ENCODE results near the gene SHROOM1. TPM values are rescaled to one million over a fixed set of nuclear protein-coding genes. Genes with fewer than 3 reads are reported as not detected.

The SHROOM1 gene
- total and polyA plus RNA-seq, 12 donors = 1.3 to 18.3 (median 5.3) TPM

- 84 to 96% (median 92%) methylated on average over 3 of the region's 3 CpGs for WGBS, 4 donors
- Histone ChIP-seq H3K27ac (no peak overlapping the region), H3K4me3 (no peak overlapping the region), H3K9me3 (replicated peaks in 1 of 3) (no peaks in the 10 kb centered on the region), H3K36me3 (replicated peaks in 1 of 2) (no peaks in the 10 kb centered on the region), H3K27me3 (no peaks in the 10 kb centered on the region), H3K4me1 (replicated peaks in 1 of 2) (peaks cover 0 to 11% of the 10 kb centered on the region in 2 donors)
- intact Hi-C loops (cut with DNase I) = loop anchor here in 1 of 2 donors (5.0 kb wide), 1 partner anchor 294 kb away; no protein-coding TSS in a partner anchor
- no peak for TF ChIP-seq CTCF (IDR thresholded peaks at IDR 0.05)
- no peak for TF ChIP-seq POLR2A (IDR thresholded peaks at IDR 0.05)
- DNase-seq = no peak
These were observed 9.1 kb downstream of the SHROOM1 start for GRCh38 chr5:132821350-132821749.

- Histone ChIP-seq H3K27me3 (no peaks in the 10 kb centered on the region), H3K9me3 (replicated peaks in 1 of 3) (no peaks in the 10 kb centered on the region), H3K27ac (peak overlapping the region in 1 of 5 donors; percentile 38), H3K36me3 (replicated peaks in 1 of 2) (no peaks in the 10 kb centered on the region), H3K4me1 (replicated peaks in 1 of 2) (peaks cover 0 to 11% of the 10 kb centered on the region in 2 donors), H3K4me3 (no peak overlapping the region)
- TF ChIP-seq POLR2A (IDR thresholded peaks at IDR 0.05) = no peak
- TF ChIP-seq CTCF (IDR thresholded peaks at IDR 0.05) = peak; percentile 86 to 96 (median 93)
- WGBS, 4 donors = 21 to 23% (median 22%) methylated on average over 13 to 15 of the region's 15 CpGs
- peak; percentile 88 to 98 (median 94) for DNase-seq
- intact Hi-C loops (cut with DNase I) = loop anchor here in 1 of 2 donors (5.0 kb wide), 1 partner anchor 293 kb away; no protein-coding TSS in a partner anchor
These were observed 10.2 kb downstream of the SHROOM1 start for GRCh38 chr5:132820162-132820754.

GRCh38 chr5:132819468-132819867, 11.0 kb downstream of the SHROOM1 start:
- H3K4me3 ChIP-seq = no peak overlapping the region

GRCh38 chr5:132817011-132817410, 13.4 kb downstream of the SHROOM1 start:
- Histone ChIP-seq H3K27me3 (peaks cover 5% of the 10 kb centered on the region), H3K4me1 (replicated peaks in 1 of 2) (peaks cover 3 to 9% of the 10 kb centered on the region in 2 donors), H3K27ac (no peak overlapping the region), H3K9me3 (replicated peaks in 1 of 3) (no peaks in the 10 kb centered on the region), H3K36me3 (replicated peaks in 1 of 2) (no peaks in the 10 kb centered on the region), H3K4me3 (no peak overlapping the region)
- intact Hi-C loops (cut with DNase I) = loop anchor here in 1 of 2 donors (10.0 kb wide), 1 partner anchor 432 kb away; no protein-coding TSS in a partner anchor
- WGBS, 4 donors = 42 to 71% (median 53%) methylated on average over 1 of the region's 1 CpG
- TF ChIP-seq POLR2A (IDR thresholded peaks at IDR 0.05) (no peak), CTCF (IDR thresholded peaks at IDR 0.05) (no peak)
- no peak for DNase-seq

More at GRCh38 chr5:132819468-132819867, 11.0 kb downstream of the SHROOM1 start:
- H3K36me3 ChIP-seq (replicated peaks in 1 of 2) = no peaks in the 10 kb centered on the region
- 44 to 51% (median 49%) methylated on average over 24 to 26 of the region's 26 CpGs for WGBS, 4 donors
- H3K27me3 ChIP-seq = no peaks in the 10 kb centered on the region
- no peak for DNase-seq
- peak overlapping the region in 1 of 5 donors; percentile 38 for H3K27ac ChIP-seq
- intact Hi-C loops (cut with DNase I) = loop anchor here in 1 of 2 donors (10.0 kb wide), 1 partner anchor 435 kb away; no protein-coding TSS in a partner anchor
- TF ChIP-seq POLR2A (IDR thresholded peaks at IDR 0.05) (no peak), CTCF (IDR thresholded peaks at IDR 0.05) (no peak)
- peaks cover 0 to 11% of the 10 kb centered on the region in 2 donors for H3K4me1 ChIP-seq (replicated peaks in 1 of 2)
- H3K9me3 ChIP-seq (replicated peaks in 1 of 3) = no peaks in the 10 kb centered on the region
